NCI-H226 (cell line): ENCODE data around the gene PAPSS2.
"Not testable (repeated sequence)": the region's sequence is repeated elsewhere in the genome, so short reads cannot be mapped to it uniquely, and the experiment has no call there.

ENCODE experiments used
- DNase-seq: peaks from one replicate; pipeline ENCODE4 v3.0.0-alpha.2; 2015

Gene PAPSS2

GRCh38 chr10:87659571-87660483 is at the start of gene PAPSS2:
PAPSS2 (plus strand) TSS chr10:87659878; CDS start chr10:87659982, 104 bp downstream.
- DNase-seq: peak; percentile 72

GRCh38 chr10:87611341-87611740 is 48.3 kb upstream of the PAPSS2 start:
- DNase-seq: not testable (repeated sequence)

GRCh38 chr10:87612115-87612514 is 47.6 kb upstream of the PAPSS2 start:
- DNase-seq: no peak

DNA sequence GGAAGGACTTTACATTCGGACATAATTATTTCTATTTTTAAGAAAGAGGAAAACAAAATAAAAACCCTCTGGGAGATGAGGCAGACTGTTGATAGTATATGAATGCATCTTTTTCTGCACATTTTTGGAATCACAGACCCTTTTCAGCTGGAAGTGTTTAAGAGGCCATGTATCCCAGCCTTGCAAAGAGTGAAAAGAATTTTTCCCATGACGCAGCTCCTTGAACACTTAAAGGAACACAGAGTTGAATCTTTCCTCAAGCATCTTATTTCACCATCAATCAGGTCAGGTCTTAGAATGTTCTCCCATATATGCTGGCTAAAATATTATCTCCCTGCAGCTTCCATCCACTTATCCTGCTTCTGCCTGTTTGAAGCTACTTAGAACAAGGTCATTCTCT is 45.9 kb upstream of the PAPSS2 start:
- DNase-seq: no peak

DNA sequence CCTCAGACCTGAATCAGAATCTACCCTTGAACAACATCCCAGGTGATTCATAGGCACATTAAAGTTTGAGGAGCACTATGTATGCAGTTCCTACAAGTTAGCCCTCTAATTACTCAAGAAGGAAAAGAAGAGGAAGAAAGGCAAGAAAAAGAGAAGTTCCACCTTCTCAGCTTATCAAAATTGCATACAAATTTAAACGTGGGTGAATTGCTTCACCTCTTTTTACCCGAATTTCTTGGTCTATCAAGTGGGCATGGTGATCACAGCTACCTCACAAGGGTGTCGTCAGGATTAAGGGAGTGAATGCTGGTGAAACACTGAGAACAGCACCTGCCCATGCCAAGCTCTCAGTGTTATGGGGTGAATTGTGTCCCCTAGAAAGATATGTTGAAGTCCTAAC is 43.8 kb upstream of the PAPSS2 start:
- no peak for DNase-seq

- DNase-seq: no peak
These were observed 42.2 kb upstream of the PAPSS2 start for GRCh38 chr10:87617503-87617902.

DNA sequence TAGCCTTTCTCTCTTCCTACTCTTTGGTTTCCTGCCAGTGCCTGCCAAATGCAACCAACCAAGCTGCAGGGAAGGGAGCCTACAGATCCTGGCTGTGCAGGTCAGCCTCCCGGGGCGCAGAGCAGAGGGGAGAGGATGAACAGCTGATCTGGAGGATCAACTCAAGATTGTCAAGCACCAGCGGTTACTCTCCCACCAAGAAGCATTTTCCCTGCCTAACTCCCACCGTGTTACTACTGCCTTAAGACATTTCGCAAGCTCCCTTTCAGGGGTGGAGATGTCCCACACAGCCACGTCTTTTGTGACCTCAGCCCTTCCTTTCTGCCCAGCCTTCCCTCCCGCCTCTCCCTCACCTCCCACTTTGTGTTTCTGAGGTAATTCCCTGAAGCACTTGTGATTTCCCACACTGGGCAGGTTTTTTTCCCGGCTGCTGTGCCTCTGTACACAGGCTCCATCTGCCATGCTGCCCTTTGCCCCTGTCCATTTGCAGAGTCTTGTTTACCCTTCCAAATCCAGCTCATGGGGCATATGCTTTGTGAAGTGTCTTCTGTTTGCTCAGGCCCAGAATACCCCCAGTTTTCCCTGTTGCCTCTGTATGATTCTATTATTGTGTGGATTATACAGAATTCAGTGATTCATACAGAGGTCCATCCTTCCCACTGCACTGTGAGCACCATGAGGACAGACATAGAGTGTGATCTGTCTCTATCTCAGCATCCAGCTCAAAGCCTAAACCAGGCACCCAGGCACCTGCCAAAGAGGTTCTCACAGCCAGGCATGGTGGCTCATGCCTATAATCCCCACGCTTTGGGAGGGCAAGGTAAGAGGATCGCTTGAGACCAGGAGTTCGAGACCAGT is 40.9 kb upstream of the PAPSS2 start:
- peak; percentile 40 for DNase-seq

DNA sequence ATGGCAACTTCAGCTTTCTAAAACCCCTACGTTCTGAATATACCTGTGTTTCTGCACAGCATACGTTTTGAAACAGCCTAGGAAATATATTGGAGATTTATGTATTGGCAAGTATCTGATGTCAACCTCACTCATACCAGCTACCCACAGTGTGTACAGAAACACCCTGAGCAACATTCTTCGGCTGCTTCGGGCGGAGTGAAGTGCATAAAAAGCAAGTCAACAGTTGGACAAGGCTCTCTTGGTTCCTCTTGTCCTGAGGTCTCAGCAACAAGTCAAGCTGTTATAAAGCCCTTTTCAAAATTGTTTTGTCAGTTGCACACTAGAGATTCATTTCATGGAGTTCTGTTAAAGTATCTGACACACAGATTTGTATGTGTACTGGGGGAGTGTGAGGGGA is 40.0 kb upstream of the PAPSS2 start:
- DNase-seq: no peak

GRCh38 chr10:87621440-87621839 is 38.2 kb upstream of the PAPSS2 start:
- not testable (repeated sequence) for DNase-seq

- no peak for DNase-seq
These were observed 37.2 kb upstream of the PAPSS2 start for GRCh38 chr10:87622314-87623004.

- no peak for DNase-seq
These were observed 36.5 kb upstream of the PAPSS2 start for GRCh38 chr10:87623191-87623590.

DNA sequence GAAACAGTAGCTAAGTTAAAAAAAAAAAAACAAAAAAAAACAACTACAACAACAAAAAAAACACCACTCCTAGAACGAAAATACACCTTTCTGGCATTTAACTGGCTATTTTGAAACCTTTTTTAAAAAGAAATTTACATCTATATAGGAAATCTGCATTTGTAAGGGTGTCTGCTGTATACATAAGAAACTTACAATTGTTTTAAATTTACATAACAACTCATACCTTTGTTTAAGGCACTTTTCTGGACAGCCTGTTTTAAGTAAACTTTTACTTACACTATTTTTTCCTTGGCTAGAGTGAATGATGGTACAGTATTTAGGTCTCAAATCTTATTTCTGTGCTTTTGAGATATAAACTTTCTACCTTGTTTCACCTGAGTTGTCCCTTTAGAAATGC is 34.0 kb upstream of the PAPSS2 start:
- DNase-seq: no peak

DNA sequence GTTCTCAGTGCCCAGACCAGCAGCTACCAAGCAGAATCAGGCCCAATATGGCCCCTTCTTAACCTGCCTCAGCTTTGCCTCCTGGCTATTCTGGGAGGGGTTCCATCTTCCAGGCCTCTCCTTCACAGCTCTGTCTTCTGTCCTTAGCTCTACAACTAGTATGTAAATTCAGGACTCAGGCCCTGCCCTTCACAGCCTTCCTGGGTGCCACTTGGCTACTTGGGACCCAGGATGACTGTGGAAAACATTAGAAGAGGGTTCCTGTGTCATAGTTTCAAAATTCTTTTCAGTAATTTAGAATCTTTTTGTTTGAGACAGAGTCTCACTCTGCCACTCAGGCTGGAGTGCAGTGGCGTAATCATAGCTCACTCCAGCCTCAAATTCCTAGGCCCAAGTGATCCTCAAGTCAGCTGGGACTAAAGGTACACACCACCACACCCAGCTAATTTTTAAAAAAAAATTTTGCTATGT is 33.2 kb upstream of the PAPSS2 start:
- DNase-seq: no peak

- no peak for DNase-seq
These were observed 29.5 kb upstream of the PAPSS2 start for GRCh38 chr10:87630171-87630570.

- no peak for DNase-seq
These were observed 27.2 kb upstream of the PAPSS2 start for GRCh38 chr10:87632454-87632853.

GRCh38 chr10:87634311-87634710 is 25.4 kb upstream of the PAPSS2 start:
- DNase-seq: no peak

- DNase-seq: peak; percentile 73
These were observed 24.0 kb upstream of the PAPSS2 start for GRCh38 chr10:87635498-87636312.

GRCh38 chr10:87636313-87636915 is 23.3 kb upstream of the PAPSS2 start:
- DNase-seq: no peak

DNA sequence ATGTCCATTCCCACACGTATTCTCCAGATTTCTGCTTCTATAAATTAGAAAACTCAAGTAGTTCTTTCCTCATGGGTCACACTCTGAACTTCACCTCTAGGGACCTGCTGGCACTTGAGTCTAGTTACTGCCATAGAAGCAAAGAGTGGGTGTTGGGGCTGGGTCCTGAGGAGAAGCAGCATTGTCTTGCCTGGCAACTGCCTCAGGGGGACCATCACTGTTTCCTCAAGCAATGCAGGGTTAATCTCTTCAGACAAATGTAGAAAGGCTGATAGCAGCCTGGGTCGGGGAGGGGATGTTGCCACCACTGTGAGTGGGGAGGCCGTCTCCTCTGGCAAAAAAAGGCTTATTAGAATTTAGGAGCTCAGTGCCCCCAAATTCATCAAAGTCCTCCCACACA is 20.2 kb upstream of the PAPSS2 start:
- no peak for DNase-seq

DNA sequence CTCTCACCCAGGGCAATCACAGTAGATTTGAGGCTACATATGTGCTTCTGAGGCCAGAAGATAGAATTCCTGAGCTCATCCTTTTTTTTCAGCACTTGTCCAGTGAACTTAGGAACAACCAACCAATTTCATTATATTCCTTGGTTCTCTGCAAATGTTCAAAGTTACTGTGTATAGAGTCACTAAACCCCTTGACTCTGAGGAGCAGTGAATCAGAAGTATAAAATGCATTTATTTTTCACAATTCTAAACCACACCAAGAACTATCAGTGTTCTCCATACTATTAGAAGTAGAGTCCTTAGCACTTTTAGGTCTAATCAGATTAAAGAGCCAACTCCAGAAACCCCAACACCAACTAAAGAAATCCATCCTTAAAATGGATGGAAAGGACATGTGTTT is 19.6 kb upstream of the PAPSS2 start:
- DNase-seq: no peak

GRCh38 chr10:87642486-87642885 is 17.2 kb upstream of the PAPSS2 start:
- no peak for DNase-seq

DNA sequence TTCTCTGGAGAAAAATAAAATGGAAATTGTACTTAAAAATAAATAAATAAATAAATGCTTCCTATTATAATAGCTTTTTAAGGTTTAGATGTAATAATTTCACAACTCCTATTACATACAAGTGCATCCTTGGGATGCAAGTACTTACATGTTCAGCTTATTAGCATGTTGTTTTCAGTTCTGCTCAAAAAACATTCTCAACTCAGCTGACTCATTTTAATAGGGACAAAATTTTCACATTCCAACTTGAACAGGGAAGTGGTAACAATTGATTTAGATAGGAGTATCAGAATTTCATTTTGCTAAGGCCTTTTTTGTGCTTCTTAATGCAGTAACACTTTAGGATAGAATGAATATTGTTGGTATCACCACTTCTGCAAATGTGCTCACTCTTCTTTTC is 16.7 kb upstream of the PAPSS2 start:
- no peak for DNase-seq
